GM19438 (cell line): ENCODE data around the gene DAZAP1.

Source experiments
- ATAC-seq: cut with Tn5 transposase; IDR thresholded peaks from one replicate; pipeline ENCODE4 v1.9.1; 2021; ENCODE audit warnings: low read depth; ENCODE audit not compliant: unreplicated experiment

The DAZAP1 gene

GRCh38 chr19:1483131-1483978 is 76.0 kb downstream of the DAZAP1 start:
- no peak for ATAC-seq

DNA sequence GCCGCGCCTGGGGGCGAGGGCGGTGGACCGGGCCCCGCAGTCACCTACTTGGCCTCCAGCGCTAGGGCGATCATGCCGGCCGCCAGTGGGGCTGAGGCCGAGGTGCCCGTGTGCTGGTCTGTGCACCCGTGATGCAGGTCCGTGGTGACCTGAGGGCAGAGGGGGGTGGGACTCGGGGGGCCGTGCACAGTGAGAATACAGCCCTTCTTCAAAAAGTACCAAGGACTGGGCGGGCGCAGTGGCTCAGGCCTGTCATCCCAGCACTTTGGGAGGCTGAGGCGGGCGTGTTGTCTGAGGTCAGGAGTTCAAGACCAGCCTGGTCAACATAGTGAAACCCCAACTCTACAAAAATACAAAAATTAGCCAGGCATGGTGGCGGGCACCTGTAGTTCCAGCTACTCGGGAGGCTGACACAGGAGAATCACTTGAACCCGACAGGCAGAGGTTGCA is 76.6 kb downstream of the DAZAP1 start:
- ATAC-seq, result no peak
